ENCODE measurements around the gene RCBTB2. TPM values are rescaled to one million over a fixed set of nuclear protein-coding genes. Genes with fewer than 3 reads are reported as not detected.

Gene RCBTB2
- total RNA-seq, 2 experiments from 2014 or later = 1.6 to 2.2 TPM

DNA sequence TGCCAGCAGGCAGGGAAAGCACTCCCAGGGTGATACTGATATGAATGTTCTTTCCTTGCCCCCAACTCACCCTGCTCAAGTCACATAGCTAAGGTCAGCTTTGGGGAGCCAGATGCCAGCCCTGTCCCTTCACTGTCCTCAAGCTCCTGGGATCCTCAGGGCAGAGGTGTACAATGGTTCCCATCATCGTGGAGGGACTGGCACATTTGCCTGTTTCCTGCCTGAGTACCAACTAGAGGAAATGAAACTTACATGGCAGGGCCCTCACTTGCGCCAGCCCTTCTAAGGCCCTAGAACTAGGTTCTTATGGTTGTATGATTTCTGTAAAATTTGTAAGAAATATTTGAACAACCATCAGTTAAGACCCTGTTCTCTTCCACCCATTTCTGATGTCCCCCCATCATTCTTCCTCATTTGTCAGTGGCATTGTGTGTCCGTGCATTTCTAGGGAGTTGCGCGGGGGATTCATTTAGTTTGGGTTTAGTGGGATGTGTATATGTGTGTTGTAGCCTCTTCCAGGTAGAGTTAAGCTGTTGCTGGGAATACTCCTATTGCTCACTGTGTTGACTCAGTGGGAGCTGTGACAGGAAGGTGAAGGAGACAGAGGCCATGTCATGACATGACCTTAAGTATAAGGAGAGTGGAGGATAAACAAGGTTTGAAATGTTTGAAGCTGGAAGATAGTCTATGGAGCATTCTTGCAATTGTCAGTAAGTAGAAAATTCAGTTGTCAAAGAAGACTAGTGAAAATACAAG is 41.3 kb upstream of the RCBTB2 start:
- POLR2A ChIA-PET = interaction anchor here (0.9 kb wide), 1 partner anchor 9 kb away, joined by 3 read pairs; no protein-coding TSS in a partner anchor
- DNase-seq = no peak
- intact Hi-C loops (cut with micrococcal nuclease) = no loop called here
- H3K4me1 Mint-ChIP-seq (ENCODE audit: low read depth) = peaks cover 9% of the 10 kb centered on the region
- CTCF ChIA-PET = interaction anchor here (0.8 to 1.5 kb wide), 3 partner anchors 11 to 240 kb away, joined by 3 to 8 read pairs (median 3); no protein-coding TSS in a partner anchor
- H3K36me3 Mint-ChIP-seq (ENCODE audit: low read depth) = no peaks in the 10 kb centered on the region
- TF ChIP-seq, protein P1, sequence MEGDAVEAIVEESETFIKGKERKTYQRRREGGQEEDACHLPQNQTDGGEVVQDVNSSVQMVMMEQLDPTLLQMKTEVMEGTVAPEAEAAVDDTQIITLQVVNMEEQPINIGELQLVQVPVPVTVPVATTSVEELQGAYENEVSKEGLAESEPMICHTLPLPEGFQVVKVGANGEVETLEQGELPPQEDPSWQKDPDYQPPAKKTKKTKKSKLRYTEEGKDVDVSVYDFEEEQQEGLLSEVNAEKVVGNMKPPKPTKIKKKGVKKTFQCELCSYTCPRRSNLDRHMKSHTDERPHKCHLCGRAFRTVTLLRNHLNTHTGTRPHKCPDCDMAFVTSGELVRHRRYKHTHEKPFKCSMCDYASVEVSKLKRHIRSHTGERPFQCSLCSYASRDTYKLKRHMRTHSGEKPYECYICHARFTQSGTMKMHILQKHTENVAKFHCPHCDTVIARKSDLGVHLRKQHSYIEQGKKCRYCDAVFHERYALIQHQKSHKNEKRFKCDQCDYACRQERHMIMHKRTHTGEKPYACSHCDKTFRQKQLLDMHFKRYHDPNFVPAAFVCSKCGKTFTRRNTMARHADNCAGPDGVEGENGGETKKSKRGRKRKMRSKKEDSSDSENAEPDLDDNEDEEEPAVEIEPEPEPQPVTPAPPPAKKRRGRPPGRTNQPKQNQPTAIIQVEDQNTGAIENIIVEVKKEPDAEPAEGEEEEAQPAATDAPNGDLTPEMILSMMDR (IDR thresholded peaks at IDR 0.05) = no peak
- H3K27ac Mint-ChIP-seq = no peak overlapping the region
- no peak overlapping the region for H3K4me3 Mint-ChIP-seq
- no peak for ATAC-seq
- H3K27me3 Mint-ChIP-seq = peaks cover 29% of the 10 kb centered on the region
- no peaks in the 10 kb centered on the region for H3K9me3 Mint-ChIP-seq

DNA sequence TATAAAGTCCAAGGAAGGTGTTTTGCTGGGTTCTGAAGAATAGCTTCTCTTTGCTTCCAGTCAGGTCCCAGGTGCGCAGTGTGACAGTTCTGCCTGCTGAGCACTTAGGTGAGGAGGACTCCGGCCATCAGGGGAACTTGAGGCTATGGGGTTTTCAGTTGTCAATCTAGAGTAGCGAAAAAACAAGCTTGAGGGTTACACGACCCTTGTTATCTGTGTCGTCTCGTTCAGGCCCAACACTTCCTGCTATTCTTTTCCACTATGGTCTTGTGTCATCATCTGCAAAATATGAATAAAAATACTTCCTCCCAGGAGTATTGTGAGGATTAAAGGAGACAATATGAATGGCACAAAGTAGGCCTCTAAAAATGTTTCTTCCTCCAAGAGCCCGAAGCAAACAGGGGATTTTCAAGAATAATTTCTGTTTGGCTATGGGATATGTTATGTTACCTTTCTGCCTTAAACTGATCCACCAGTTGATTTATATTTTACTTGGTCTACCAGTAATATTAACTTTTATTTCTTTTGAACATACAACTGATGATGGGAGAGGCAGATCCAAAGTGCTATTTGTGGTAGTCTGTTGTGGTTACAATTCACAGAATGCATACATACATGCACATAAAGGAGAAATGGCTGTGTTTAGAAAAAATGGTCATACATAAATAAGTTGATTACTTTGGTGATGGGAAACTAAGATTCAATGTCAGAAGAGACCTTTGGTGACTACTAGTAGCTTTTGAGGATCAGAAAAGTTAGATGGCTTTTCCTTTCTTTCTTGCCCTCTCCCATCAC is 40.5 kb upstream of the RCBTB2 start:
- TF ChIP-seq, protein P1 (IDR thresholded peaks at IDR 0.05) = no peak
- intact Hi-C loops (cut with micrococcal nuclease) = no loop called here
- no peak for ATAC-seq
- Mint-ChIP-seq H3K4me1 (ENCODE audit: low read depth) (peaks cover 9% of the 10 kb centered on the region), H3K9me3 (no peaks in the 10 kb centered on the region), H3K4me3 (no peak overlapping the region), H3K36me3 (ENCODE audit: low read depth) (no peaks in the 10 kb centered on the region), H3K27me3 (peaks cover 34% of the 10 kb centered on the region), H3K27ac (no peak overlapping the region)
- CTCF ChIA-PET = interaction anchor here (0.9 to 1.7 kb wide), 4 partner anchors 8 to 239 kb away, joined by 3 to 8 read pairs (median 4); no protein-coding TSS in a partner anchor
- POLR2A ChIA-PET = interaction anchor here (0.9 kb wide), 1 partner anchor 8 kb away, joined by 3 read pairs; no protein-coding TSS in a partner anchor
- DNase-seq = no peak

DNA sequence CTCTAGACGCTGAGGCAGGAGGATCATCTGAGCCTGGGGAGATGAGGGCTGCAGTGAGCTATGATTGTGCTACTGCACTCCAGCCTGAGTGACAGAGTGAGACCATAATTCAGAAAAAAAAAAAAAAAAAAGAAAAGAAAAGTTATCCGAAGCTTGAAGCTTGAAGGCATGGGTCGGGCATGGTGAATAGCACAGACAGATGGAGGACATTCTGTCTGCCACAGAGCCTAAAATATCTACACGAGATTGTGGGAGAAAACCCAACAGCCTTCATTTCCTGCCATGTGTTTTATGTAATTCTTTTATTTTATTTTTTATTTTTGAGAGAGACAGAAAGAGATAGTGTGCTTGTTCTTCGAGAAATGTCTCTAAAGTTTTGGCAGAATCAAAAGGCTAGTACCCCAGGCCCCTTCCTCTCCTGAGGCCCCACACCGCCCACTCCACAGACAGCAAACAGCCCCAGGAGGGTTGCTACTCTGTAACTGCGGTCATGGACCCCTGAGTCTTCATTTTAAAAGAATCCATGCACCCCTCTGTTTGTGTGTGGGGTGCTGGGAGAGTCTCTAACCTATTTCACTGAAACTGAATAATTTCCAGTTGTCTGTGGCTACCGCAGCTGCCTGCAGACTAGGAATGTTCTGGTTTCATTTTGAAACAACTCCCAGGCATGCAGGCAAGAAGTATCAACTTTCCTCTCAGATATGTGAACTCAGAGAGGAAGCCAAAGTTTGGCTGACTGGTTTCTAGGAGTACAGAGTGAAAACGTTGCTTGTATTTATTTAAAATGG is 38.4 kb upstream of the RCBTB2 start:
- Mint-ChIP-seq H3K27ac (no peak overlapping the region), H3K4me1 (ENCODE audit: low read depth) (peaks cover 9% of the 10 kb centered on the region), H3K27me3 (peaks cover 42% of the 10 kb centered on the region), H3K4me3 (no peak overlapping the region), H3K9me3 (no peaks in the 10 kb centered on the region), H3K36me3 (ENCODE audit: low read depth) (no peaks in the 10 kb centered on the region)
- intact Hi-C loops (cut with micrococcal nuclease) = no loop called here
- ChIA-PET CTCF (interaction anchor here (4.6 kb wide), 1 partner anchor 8 kb away, joined by 36 read pairs; no protein-coding TSS in a partner anchor), POLR2A (no interaction called here)
- TF ChIP-seq, protein P1 (IDR thresholded peaks at IDR 0.05) = no peak
- ATAC-seq (no peak), DNase-seq (no peak)

DNA sequence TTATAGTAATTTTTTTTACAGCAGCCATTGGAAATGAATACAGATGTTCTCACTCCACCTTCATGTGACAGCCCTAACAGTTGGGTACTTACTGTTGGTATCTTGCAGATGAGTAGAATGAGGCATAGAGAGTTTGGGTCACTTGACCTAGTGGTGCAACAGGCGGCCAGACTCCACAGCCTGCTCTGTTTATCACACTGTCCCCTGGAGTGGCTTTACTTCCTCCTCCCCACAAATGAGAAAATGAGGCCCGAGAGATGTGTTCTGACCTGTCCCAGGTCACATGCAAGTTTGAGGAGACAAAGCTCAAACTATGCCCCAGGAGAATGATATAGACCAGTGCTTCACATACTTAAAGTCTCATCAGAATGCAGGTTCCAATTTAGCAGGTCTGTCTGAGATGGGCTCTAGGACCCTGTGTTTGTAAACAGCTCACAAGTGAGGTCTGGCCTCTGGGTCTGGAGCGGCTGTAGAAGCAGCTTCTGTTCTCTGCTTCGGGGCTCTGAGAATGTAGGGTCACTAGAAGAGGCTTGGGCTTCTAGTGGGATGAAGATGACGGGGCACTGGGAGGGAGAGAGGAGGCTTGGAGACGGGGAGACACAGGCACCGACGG is 37.4 kb upstream of the RCBTB2 start:
- H3K4me1 Mint-ChIP-seq (ENCODE audit: low read depth) = peaks cover 9% of the 10 kb centered on the region
- intact Hi-C loops (cut with micrococcal nuclease) = no loop called here
- POLR2A ChIA-PET = interaction anchor here (0.7 kb wide), 1 partner anchor 10 kb away, joined by 3 read pairs; no protein-coding TSS in a partner anchor
- no peaks in the 10 kb centered on the region for H3K9me3 Mint-ChIP-seq
- H3K27me3 Mint-ChIP-seq = peaks cover 42% of the 10 kb centered on the region
- TF ChIP-seq, protein P1 (IDR thresholded peaks at IDR 0.05) = no peak
- H3K36me3 Mint-ChIP-seq (ENCODE audit: low read depth) = no peaks in the 10 kb centered on the region
- H3K27ac Mint-ChIP-seq = no peak overlapping the region
- DNase-seq (no peak), ATAC-seq (no peak)
- H3K4me3 Mint-ChIP-seq = no peak overlapping the region
- CTCF ChIA-PET = interaction anchor here (0.8 to 4.6 kb wide), 6 partner anchors 9 to 236 kb away, joined by 3 to 36 read pairs (median 3); no protein-coding TSS in a partner anchor

Measured in activated CD8-positive, alpha-beta T cell treated with anti-CD3 and anti-CD28 coated beads for 36 hours (primary cell).